Activated naive CD4-positive, alpha-beta T cell treated with anti-CD3 and anti-CD28 coated beads, Interleukin-2, amount 50 U/mL, for 16 hours (primary cell): ENCODE results near the gene IVD.
A peak's percentile ranks its signal among the peaks of the same experiment; 100 is the strongest.

Experiments
- DNase-seq: peaks from one replicate; pipeline ENCODE4 v3.0.0-alpha.2; 2020

Gene IVD

DNA sequence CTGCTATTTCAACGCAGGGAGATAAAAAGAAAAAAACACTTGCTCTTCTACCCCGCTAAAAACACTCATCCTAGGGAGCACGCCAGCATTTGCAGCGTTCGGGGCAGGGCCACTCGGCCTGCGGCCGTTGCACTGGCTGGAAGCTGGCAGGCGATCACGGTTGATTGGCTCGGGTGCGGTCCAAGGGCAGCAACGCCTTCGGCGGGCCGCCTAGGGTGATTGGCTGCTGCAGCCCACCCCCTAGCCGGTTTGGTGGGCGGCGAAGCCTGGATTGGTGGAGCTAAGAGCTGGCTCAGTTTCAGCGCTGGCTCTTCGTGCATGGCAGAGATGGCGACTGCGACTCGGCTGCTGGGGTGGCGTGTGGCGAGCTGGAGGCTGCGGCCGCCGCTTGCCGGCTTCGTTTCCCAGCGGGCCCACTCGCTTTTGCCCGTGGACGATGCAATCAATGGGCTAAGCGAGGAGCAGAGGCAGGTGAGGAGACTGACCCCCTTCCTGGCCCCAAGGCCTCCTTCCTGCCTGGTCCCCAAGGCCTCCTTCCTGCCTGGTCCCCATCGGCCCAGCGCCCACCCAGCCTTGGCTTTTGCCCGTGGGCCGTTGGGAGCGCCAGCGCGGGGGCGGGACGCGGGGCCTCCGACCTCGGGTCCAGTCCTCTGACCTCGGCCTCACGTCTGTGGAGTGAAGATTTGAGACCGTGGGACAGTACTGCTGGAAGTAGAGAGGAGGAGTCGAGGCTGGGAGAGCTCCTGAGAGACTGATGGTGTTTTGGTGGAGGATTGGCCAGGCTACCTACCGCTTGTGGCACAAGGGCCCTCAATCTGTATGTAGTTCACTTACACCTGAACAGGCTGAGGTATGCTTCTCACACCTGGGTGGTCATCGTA is at the start of gene IVD:
TSS of gene IVD (plus strand) at position 295 of the 881 bp plus-strand sequence. CDS start at position 328, 33 bp downstream.
- DNase-seq, result peak; percentile 93

DNA sequence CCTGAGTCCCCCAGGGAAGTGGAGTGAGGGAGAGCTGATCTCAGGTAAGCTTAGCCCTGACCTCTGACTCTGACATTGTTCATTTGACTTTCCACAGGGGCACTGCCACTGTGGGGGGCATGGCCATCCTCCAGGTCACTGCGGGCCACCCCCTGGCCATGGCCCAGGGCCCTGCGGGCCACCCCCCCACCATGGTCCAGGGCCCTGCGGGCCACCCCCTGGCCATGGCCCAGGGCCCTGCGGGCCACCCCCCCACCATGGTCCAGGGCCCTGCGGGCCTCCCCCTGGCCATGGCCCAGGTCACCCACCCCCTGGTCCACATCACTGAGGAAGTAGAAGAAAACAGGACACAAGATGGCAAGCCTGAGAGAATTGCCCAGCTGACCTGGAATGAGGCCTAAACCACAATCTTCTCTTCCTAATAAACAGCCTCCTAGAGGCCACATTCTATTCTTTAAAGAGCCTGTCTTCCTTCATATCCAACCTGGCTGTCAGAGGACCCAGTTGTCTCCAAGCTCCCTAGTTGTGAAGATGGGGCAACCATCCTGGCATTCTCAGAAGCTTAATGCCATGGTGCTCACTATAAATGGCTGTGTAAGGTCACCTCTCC is 49.5 kb upstream of the IVD start:
- DNase-seq, result no peak

DNA sequence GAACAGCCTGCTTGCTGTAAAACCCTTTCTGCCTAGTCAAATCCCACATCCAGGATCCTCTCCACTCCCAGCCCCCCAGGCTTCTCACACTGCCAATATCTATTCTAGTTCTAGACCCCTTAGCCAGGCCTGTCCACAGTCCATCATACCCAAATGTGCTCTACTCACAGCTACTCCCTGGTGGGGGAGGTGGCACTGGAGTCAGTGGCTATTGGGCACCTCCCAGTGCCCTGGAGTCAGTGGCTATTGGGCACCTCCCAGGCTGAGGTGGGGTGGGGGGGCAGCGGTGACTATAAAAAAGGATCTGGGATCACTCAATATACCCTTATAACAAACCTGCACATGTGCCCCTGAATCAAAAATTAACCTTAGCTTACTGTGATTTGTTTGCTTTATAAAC is 48.3 kb upstream of the IVD start:
- DNase-seq, result no peak

DNA sequence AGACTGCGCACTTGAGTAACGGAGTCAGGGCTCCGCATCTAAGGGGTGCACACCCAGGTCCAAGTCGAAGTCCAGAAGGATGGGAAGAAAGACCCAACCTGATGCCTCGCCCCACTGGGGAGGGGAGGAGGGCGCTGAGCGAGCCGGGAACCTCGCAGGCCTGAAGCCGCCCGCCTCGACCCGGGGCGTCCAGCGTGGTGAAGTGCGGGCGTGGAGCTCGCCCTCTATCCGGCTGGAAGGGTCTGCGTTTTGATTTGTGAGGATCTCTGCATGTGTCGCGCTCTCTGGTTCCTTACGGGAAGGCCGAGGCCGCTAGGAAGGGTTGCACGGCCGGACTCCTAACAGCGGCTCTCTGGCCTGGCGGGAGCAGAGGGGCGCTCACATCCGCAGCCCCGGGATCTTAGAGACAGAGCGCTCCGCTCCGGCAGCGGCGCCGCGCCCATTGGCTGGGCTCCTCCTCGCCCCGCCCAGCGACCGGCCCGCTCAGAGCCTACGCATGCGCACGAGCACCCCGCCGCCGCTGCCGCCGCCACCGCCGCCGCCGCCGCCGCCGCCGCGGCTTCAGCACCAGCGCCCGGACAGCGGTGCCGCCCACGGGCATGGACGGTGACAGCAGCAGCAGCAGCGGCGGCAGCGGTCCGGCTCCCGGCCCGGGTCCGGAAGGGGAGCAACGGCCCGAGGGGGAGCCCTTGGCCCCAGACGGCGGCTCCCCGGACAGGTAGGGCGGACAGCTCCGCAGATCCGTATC is 47.7 kb upstream of the IVD start, which contains the start of gene DISP2:
TSS of gene DISP2 (plus strand) at position 497 of the 748 bp plus-strand sequence. CDS start at position 600, 103 bp downstream.
- DNase-seq, result peak; percentile 92

GRCh38 chr15:40358471-40359353 is 46.9 kb upstream of the IVD start:
- peak; percentile 25 for DNase-seq

GRCh38 chr15:40360015-40360414 is 45.6 kb upstream of the IVD start:
- no peak for DNase-seq

- DNase-seq, result no peak
Measured at GRCh38 chr15:40361640-40362039, 44.0 kb upstream of the IVD start.

DNA sequence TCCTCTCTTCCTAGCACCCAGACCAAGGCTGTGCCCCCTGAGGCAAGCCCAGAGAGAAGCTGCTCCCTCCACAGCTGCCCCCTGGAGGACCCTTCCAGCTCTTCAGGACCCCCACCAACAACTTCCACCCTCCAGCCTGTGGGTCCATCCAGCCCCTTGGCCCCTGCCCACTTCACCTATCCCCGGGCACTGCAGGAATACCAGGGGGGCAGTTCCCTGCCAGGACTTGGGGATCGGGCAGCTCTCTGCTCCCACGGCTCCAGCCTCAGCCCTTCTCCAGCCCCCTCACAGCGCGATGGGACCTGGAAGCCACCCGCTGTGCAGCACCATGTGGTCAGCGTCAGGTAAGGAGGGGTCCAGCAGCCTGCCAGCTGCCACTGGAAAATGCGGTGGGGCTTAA is 42.0 kb upstream of the IVD start:
- no peak for DNase-seq

GRCh38 chr15:40364251-40364650 is 41.3 kb upstream of the IVD start:
- no peak for DNase-seq

- no peak for DNase-seq
Measured at GRCh38 chr15:40365016-40365415, 40.6 kb upstream of the IVD start.

DNA sequence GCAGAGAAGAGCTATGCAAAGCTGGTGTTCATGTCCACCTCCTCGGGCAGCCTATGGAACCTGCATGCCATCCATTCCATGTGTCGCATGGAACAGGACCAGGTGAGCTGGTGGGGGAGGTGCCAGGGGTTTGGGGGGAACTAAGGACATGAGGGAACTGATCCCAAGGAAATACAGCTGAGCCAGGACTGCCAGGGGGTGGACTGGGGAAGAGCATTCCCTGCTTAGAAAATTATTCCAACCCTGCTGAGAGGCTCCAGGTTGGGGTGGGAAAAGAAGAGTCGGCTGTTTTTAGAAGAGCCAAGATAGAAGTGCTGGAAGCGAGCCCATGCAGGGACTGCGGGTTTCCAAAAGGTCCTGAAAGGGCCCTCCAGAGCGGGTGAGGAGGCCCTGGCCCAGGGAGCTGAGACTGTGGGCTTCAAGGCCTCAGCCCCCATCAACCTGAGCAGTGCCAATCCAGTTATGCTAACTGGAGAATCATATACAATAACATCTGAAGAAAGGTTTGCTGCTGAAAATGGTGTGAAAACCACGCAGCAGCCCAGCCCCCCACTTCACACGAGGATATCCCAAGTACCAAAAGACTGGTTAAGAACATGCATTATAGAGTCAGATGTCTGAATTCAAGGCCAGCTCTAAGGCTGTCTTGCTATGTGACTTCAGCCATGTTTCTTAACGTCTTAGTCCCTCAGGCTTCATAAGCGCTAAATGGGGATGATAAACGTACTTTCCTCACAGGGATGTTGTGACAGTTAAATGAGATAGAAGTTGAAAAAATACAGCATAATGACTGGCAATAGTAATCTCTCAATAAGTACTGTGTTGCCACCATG is 39.8 kb upstream of the IVD start:
- no peak for DNase-seq

- no peak for DNase-seq
Measured at GRCh38 chr15:40366457-40367370, 38.9 kb upstream of the IVD start.

- DNase-seq, result no peak
Measured at GRCh38 chr15:40367371-40367685, 38.3 kb upstream of the IVD start.

GRCh38 chr15:40367686-40368611 is 37.6 kb upstream of the IVD start:
- DNase-seq, result peak; percentile 86

DNA sequence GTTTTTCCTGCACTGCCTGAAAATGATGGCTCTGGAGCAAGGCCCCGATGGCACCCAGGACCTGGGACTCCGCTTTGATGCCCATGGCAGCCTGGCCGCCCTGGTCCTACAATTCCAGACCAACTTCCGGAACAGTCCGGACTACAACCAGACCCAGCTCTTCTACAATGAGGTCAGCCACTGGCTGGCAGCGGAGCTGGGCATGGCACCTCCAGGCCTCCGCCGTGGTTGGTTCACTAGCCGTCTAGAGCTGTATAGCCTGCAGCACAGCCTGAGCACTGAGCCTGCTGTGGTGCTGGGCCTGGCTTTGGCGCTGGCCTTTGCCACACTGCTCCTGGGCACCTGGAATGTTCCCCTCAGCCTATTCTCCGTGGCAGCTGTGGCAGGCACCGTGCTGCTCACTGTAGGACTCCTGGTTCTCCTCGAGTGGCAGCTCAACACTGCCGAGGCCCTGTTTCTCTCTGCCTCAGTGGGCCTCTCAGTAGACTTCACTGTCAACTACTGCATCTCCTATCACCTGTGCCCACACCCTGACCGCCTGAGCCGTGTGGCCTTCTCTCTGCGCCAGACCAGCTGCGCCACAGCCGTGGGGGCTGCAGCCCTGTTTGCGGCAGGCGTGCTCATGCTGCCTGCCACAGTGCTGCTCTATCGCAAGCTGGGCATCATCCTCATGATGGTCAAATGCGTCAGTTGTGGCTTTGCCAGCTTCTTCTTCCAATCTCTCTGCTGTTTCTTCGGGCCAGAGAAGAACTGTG is 36.7 kb upstream of the IVD start:
- no peak for DNase-seq

DNA sequence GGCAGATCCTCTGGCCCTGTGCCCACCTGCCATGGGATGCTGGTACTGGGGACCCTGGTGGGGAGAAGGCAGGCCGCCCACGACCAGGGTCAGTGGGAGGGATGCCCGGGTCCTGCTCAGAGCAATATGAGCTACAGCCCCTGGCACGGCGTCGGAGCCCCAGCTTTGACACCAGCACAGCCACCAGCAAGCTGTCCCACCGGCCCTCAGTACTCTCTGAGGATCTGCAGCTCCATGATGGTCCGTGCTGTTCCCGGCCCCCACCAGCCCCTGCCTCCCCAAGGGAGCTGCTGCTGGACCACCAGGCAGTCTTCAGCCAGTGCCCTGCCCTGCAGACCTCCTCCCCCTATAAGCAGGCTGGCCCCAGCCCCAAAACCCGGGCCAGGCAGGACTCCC is 36.1 kb upstream of the IVD start:
- no peak for DNase-seq

DNA sequence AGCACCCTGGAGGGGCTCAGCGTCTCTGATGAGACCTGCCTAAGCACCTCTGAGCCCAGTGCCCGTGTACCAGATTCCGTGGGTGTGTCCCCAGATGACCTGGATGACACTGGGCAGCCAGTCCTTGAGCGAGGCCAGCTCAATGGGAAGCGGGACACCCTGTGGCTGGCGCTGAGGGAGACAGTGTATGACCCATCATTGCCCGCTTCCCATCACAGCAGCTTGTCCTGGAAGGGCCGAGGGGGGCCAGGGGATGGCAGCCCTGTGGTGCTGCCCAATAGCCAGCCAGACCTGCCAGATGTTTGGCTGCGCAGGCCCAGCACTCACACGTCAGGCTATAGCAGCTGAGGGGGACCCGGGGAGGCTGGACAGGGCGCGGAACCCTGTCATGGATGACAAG is 35.6 kb upstream of the IVD start:
- DNase-seq, result no peak

GRCh38 chr15:40372981-40373380 is 32.6 kb upstream of the IVD start:
- DNase-seq, result no peak

GRCh38 chr15:40377606-40378005 is 28.0 kb upstream of the IVD start:
- no peak for DNase-seq
